Measurements from ENCODE around the gene MED15. TPM values are rescaled to one million over a fixed set of nuclear protein-coding genes. Genes with fewer than 3 reads are reported as not detected.

Gene MED15
- total and polyA plus RNA-seq, 2 of the 8 experiments (the other 6 are each of a cell fraction or from before 2014, with no cell fraction given), result 28.3 to 57.1 TPM

- Histone ChIP-seq H3K9me3 (ENCODE audit: insufficient read depth in 2 of 2, low read depth in 1 of 2, low read length in 1 of 2) (peaks cover 0 to 3% of the 10 kb centered on the region in 2 experiments; a peak in 1 of 4 replicates), H3K18ac (ENCODE audit: extremely low read depth, low read length) (peak overlapping the region; percentile 7; the same call in 1 of the 2 replicates), H3K27me3 (replicated peaks in 1 of 4; ENCODE audit: control insufficient read depth in 3 of 4, extremely low read depth in 1 of 4, insufficient read depth in 3 of 4, low read length in 3 of 4) (no peaks in the 10 kb centered on the region), H3K36me3 (ENCODE audit: control insufficient read depth in 2 of 4, insufficient read depth in 4 of 4, low read length in 3 of 4) (peaks cover 0 to 8% (median 4%) of the 10 kb centered on the region in 4 experiments; a peak in 5 of 8 replicates), H3K79me2 (ENCODE audit: control insufficient read depth in 1 of 2, insufficient read depth in 2 of 2, low read length in 2 of 2) (peaks cover 3 to 50% of the 10 kb centered on the region in 2 experiments; a peak in 3 of 4 replicates), H3K23me2 (ENCODE audit: low read depth, low read length) (peaks cover 3% of the 10 kb centered on the region; the same call in 1 of the 2 replicates), H4K91ac (replicated peaks; ENCODE audit: insufficient read length, low read length) (no peak overlapping the region), H2BK12ac (ENCODE audit: low read depth, low read length) (peak overlapping the region; percentile 39; the same call in 1 of the 2 replicates), H3K4ac (replicated peaks; ENCODE audit: insufficient read length, low read depth, low read length) (no peak overlapping the region), H2BK120ac (replicated peaks; ENCODE audit: low read depth, low read length) (no peak overlapping the region), H2AFZ (ENCODE audit: low read length) (no peak overlapping the region), H3K27ac (ENCODE audit: low read depth, low read length) (0 out of 2 replicates have a peak overlapping the region, but pooled peaks have one; percentile 65), H2BK20ac (ENCODE audit: low read length) (no peak overlapping the region), H3K79me1 (ENCODE audit: low read depth, low read length) (peaks cover 44% of the 10 kb centered on the region), H2AK5ac (ENCODE audit: low read depth, low read length) (peak overlapping the region; percentile 75; the same call in 1 of the 2 replicates), H3K4me1 (replicated peaks in 1 of 4; ENCODE audit: control insufficient read depth in 3 of 4, insufficient read depth in 4 of 4, low read length in 3 of 4) (peaks cover 0 to 20% (median 14%) of the 10 kb centered on the region in 4 experiments; a peak in 5 of 7 replicates), H3K4me3 (ENCODE audit: extremely low read depth in 1 of 4, insufficient read depth in 2 of 4, low read depth in 3 of 4, low read length in 4 of 4) (no peak overlapping the region), H3K23ac (ENCODE audit: insufficient read length) (no peak overlapping the region), H4K20me1 (replicated peaks in 1 of 2; ENCODE audit: control insufficient read depth in 1 of 2, insufficient read depth in 2 of 2, low read length in 2 of 2) (peaks cover 4 to 17% of the 10 kb centered on the region in 2 experiments), H4K5ac (ENCODE audit: insufficient read length, low read depth, low read length) (no peak overlapping the region), H2BK15ac (ENCODE audit: low read length) (no peak overlapping the region), H4K8ac (ENCODE audit: extremely low read depth, insufficient read depth, low read length) (no peak overlapping the region), H3K4me2 (ENCODE audit: insufficient read depth in 1 of 2, low read depth in 2 of 2, low read length in 2 of 2) (no peak overlapping the region), H2BK5ac (ENCODE audit: low read depth, low read length) (0 out of 2 replicates have a peak overlapping the region, but pooled peaks have one; percentile 66), H3K56ac (replicated peaks; ENCODE audit: insufficient read length, low read depth, low read length) (no peak overlapping the region), H3K14ac (ENCODE audit: insufficient read length) (no peak overlapping the region), H3K9ac (replicated peaks in 1 of 4; ENCODE audit: extremely low read depth in 1 of 4, low read depth in 3 of 4, low read length in 3 of 4) (no peak overlapping the region; a peak in 1 of 7 replicates)
- no peak for TF ChIP-seq BCL11A (IDR thresholded peaks at IDR 0.05; ENCODE audit: low read depth in 2 of 2, low read length in 2 of 2)
- no peak for TF ChIP-seq ASH2L (IDR thresholded peaks at IDR 0.05; ENCODE audit: low read length)
- TF ChIP-seq SP1 (IDR thresholded peaks at IDR 0.05; ENCODE audit: low read depth, low read length), result no peak
- no peak for TF ChIP-seq TBP (IDR thresholded peaks at IDR 0.05; ENCODE audit: low read depth, low read length)
- POLR2A ChIA-PET (ENCODE audit: partially characterized antibody), result interaction anchor here (0.8 to 1.2 kb wide), 3 partner anchors 12 to 23 kb away, joined by 3 to 5 read pairs (median 4); no protein-coding TSS in a partner anchor
- DNase-seq (ENCODE audit: low read depth in 1 of 2, low spot score in 2 of 2), result no peak
- CTCF ChIA-PET (ENCODE audit: partially characterized antibody), result interaction anchor here (0.7 to 2.5 kb wide), 10 partner anchors 8 to 252 kb away, joined by 3 to 8 read pairs (median 4); no protein-coding TSS in a partner anchor
- 88% methylated on average over 9 of the region's 10 CpGs; no CpG with 5 or more reads in 1 of the 2 experiments for WGBS, 2 experiments (ENCODE audit: extremely low coverage in 1 of 2, insufficient coverage in 1 of 2, insufficient read length in 1 of 2, insufficient replicate concordance in 2 of 2, low coverage in 1 of 2, low lambda C conversion rate in 2 of 2, missing lambda C conversion rate in 1 of 2)
- FAIRE-seq, result no peak
Observed at GRCh38 chr22:20532256-20532993, 25.0 kb downstream of the MED15 start.

Data from H1 (cell line).